Transverse colon (tissue), 4 donors: ENCODE measurements around the gene RAD51C. TPM values are rescaled to one million over a fixed set of nuclear protein-coding genes. Genes with fewer than 3 reads are reported as not detected.

Source experiments
- DNase-seq: peaks from one replicate; pipeline ENCODE4 v3.0.0-alpha.2; 2019
- H3K27ac ChIP-seq, 4 donors: fragments of 200-600 bp; sonication (generic); 2 replicates each; pipeline ENCODE4 v1.5.1; 2016 to 2018; ENCODE audit warnings: inconsistent platforms in 4 of 4
- H3K27me3 ChIP-seq: fragments of 200-600 bp; sonication (generic); 2 replicates; pipeline ENCODE4 v1.5.1; 2017; ENCODE audit warnings: inconsistent platforms
- H3K36me3 ChIP-seq, 4 donors: fragments of 200-600 bp; sonication (generic); 2 replicates each; pipeline ENCODE4 v1.5.1; 2017 to 2019; ENCODE audit warnings: inconsistent platforms in 4 of 4
- H3K4me1 ChIP-seq, 4 donors: fragments of 200-600 bp; sonication (generic); 2 replicates each; pipeline ENCODE4 v1.5.1; 2017 to 2020; ENCODE audit warnings: inconsistent platforms in 4 of 4
- H3K4me3 ChIP-seq, 4 donors: fragments of 200-600 bp; sonication (generic); 1 replicate in 1 of 4; 2 replicates in 3 of 4; pipeline versions ENCODE4 v1.5.1 to v1.6.1; 2017 to 2019; ENCODE audit warnings: inconsistent platforms in 4 of 4
- H3K9me3 ChIP-seq, 2 donors: fragments of 200-600 bp; sonication (generic); 2 replicates each; pipeline ENCODE4 v1.5.1; 2017 to 2019; ENCODE audit warnings: inconsistent platforms in 2 of 2
- CTCF ChIP-seq, 5 experiments: fragments of 200-600 bp in 3 of 5; fragments of 450-650 bp in 2 of 5; sonication (generic) in 3 of 5; IDR thresholded peaks; 1 replicate in 2 of 5; 2 replicates in 3 of 5; pipeline ENCODE4 v1.5.1; 2016 to 2017; ENCODE audit warnings: antibody characterized with exemption in 5 of 5, inconsistent platforms in 3 of 5, mild to moderate bottlenecking in 2 of 5, moderate library complexity in 1 of 5
- EP300 ChIP-seq: sonication (generic); formaldehyde crosslinking; IDR thresholded peaks from one replicate; pipeline ENCODE4 v1.6.1; 2017; ENCODE audit warnings: antibody characterized with exemption, low read depth
- POLR2A ChIP-seq: fragments of 450-650 bp; IDR thresholded peaks from one replicate; pipeline ENCODE4 v1.6.1; 2016; ENCODE audit warnings: antibody characterized with exemption, mild to moderate bottlenecking, moderate library complexity
- POLR2AphosphoS5 ChIP-seq, 3 donors: sonication (generic); formaldehyde crosslinking; IDR thresholded peaks; one replicate each; pipeline ENCODE4 v1.6.1; 2016; ENCODE audit warnings: antibody characterized with exemption in 3 of 3
- WGBS, 2 donors: methylation state at CpG; one replicate each; pipeline ENCODE4 v1.1.5; 2018; ENCODE audit warnings: low coverage in 1 of 2; 5-methylcytosine and 5-hydroxymethylcytosine counted together
- in situ Hi-C, 4 donors: fragments of 200-750 bp; cut with MboI; loops; one replicate each; pipeline versions ENCODE4 v1.15.0 to v1.15.1; 2017; ENCODE audit warnings: low sequenced_read_pairs in 3 of 4, low pct_ligation_motif_present in 1 of 4, low pct_unique_long_range_greater_than_20kb in 1 of 4
- intact Hi-C: fragments of 100-400 bp; cut with DNase I; formaldehyde crosslinking; loops from one replicate; pipeline ENCODE4 v1.15.1; 2023; ENCODE audit warnings: low total_unique reads
- total RNA-seq, 4 donors: library from RNA; depleted of rRNA; stranded (reverse); fragments of >200 nt; gene quantifications; one replicate each; pipeline ENCODE4 v1.1.0, GENCODE V29; 2016

The RAD51C gene
- total RNA-seq, 4 donors from 2014 or later = 4.9 to 37.0 (median 9.2) TPM

GRCh38 chr17:58730937-58731336, 38.5 kb downstream of the RAD51C start:
- in situ Hi-C loops = no loop called here
- H3K36me3 ChIP-seq = no peaks in the 10 kb centered on the region
- DNase-seq = no peak
- TF ChIP-seq POLR2AphosphoS5 (IDR thresholded peaks at IDR 0.05) (no peak), CTCF (IDR thresholded peaks at IDR 0.05) (no peak)
- intact Hi-C loops = no loop called here
- H3K27ac ChIP-seq = no peak overlapping the region
- H3K4me1 ChIP-seq = no peaks in the 10 kb centered on the region
- H3K4me3 ChIP-seq = no peak overlapping the region
- no peaks in the 10 kb centered on the region for H3K27me3 ChIP-seq
- H3K9me3 ChIP-seq = no peaks in the 10 kb centered on the region

GRCh38 chr17:58734040-58734439, 41.6 kb downstream of the RAD51C start:
- in situ Hi-C loops = no loop called here
- no peaks in the 10 kb centered on the region for H3K36me3 ChIP-seq

GRCh38 chr17:58734811-58735210, 42.4 kb downstream of the RAD51C start:
- no peak overlapping the region for H3K27ac ChIP-seq
- in situ Hi-C loops (no loop called here), intact Hi-C loops (no loop called here)
- 72 to 85% methylated on average over 3 of the region's 3 CpGs for WGBS, 2 donors
- H3K9me3 ChIP-seq = no peaks in the 10 kb centered on the region
- no peak overlapping the region for H3K4me3 ChIP-seq
- no peaks in the 10 kb centered on the region for H3K4me1 ChIP-seq
- DNase-seq = no peak
- H3K36me3 ChIP-seq = no peaks in the 10 kb centered on the region
- no peak for TF ChIP-seq CTCF (IDR thresholded peaks at IDR 0.05)
- TF ChIP-seq EP300 = no peak
- TF ChIP-seq POLR2AphosphoS5 (IDR thresholded peaks at IDR 0.05) = no peak
- TF ChIP-seq POLR2A = no peak
- no peaks in the 10 kb centered on the region for H3K27me3 ChIP-seq

More at GRCh38 chr17:58734040-58734439, 41.6 kb downstream of the RAD51C start:
- intact Hi-C loops = no loop called here
- no peaks in the 10 kb centered on the region for H3K4me1 ChIP-seq
- DNase-seq = no peak
- no peaks in the 10 kb centered on the region for H3K9me3 ChIP-seq
- TF ChIP-seq EP300 (no peak), POLR2A (no peak), POLR2AphosphoS5 (IDR thresholded peaks at IDR 0.05) (no peak), CTCF (IDR thresholded peaks at IDR 0.05) (no peak)
- 89 to 100% methylated on average over 3 of the region's 3 CpGs for WGBS, 2 donors
- H3K4me3 ChIP-seq = no peak overlapping the region
- no peak overlapping the region for H3K27ac ChIP-seq
- no peaks in the 10 kb centered on the region for H3K27me3 ChIP-seq

GRCh38 chr17:58741121-58741625, 48.8 kb downstream of the RAD51C start:
- intact Hi-C loops = no loop called here
- H3K9me3 ChIP-seq = no peaks in the 10 kb centered on the region
- no peaks in the 10 kb centered on the region for H3K27me3 ChIP-seq
- in situ Hi-C loops = no loop called here
- H3K36me3 ChIP-seq = no peaks in the 10 kb centered on the region
- TF ChIP-seq POLR2A (no peak), CTCF (IDR thresholded peaks at IDR 0.05) (no peak), POLR2AphosphoS5 (IDR thresholded peaks at IDR 0.05) (no peak), EP300 (no peak)
- H3K27ac ChIP-seq = no peak overlapping the region
- H3K4me3 ChIP-seq = no peak overlapping the region
- no peak for DNase-seq
- no peaks in the 10 kb centered on the region for H3K4me1 ChIP-seq
- 80 to 84% methylated on average over 6 to 8 of the region's 8 CpGs for WGBS, 2 donors
